Measurements from ENCODE around the gene GRAMD2B. TPM values are rescaled to one million over a fixed set of nuclear protein-coding genes. Genes with fewer than 3 reads are reported as not detected.

Gene GRAMD2B
- total RNA-seq, 1 donor from 2014 or later: 29.1 TPM

- peaks cover 9% of the 10 kb centered on the region for H3K79me2 ChIP-seq (ENCODE audit: insufficient read depth, low read length)
These were observed 20.2 kb downstream of the GRAMD2B start for GRCh38 chr5:126443374-126443851.

GRCh38 chr5:126444137-126444536, 20.9 kb downstream of the GRAMD2B start:
- Mint-ChIP-seq H3K27me3 (ENCODE audit: low read depth, unreplicated experiment) (no peaks in the 10 kb centered on the region), H3K36me3 (ENCODE audit: low read depth, unreplicated experiment) (peaks cover 20% of the 10 kb centered on the region), H3K4me1 (ENCODE audit: low read depth, unreplicated experiment) (peaks cover 33% of the 10 kb centered on the region), H3K4me3 (ENCODE audit: unreplicated experiment) (no peak overlapping the region), H3K27ac (ENCODE audit: unreplicated experiment) (no peak overlapping the region), H3K9me3 (ENCODE audit: unreplicated experiment) (peaks cover 3% of the 10 kb centered on the region)
- DNase-seq (ENCODE audit: low read depth): no peak
- Histone ChIP-seq H3K9me3 (ENCODE audit: insufficient read depth, low read depth, low read length) (no peaks in the 10 kb centered on the region), H4K20me1 (ENCODE audit: insufficient read depth, low read length) (no peaks in the 10 kb centered on the region), H3K4me3 (ENCODE audit: insufficient read depth, low read depth, low read length) (no peak overlapping the region), H2AFZ (ENCODE audit: low read depth, low read length) (no peak overlapping the region), H3K9ac (ENCODE audit: low read length) (no peak overlapping the region), H3K79me2 (ENCODE audit: insufficient read depth, low read length) (peaks cover 13% of the 10 kb centered on the region), H3K4me1 (ENCODE audit: insufficient read depth, low read length) (peaks cover 15% of the 10 kb centered on the region), H3K4me2 (ENCODE audit: low read length) (no peak overlapping the region), H3K36me3 (ENCODE audit: insufficient read depth, low read length) (no peaks in the 10 kb centered on the region), H3K27me3 (ENCODE audit: insufficient read depth, low read length) (no peaks in the 10 kb centered on the region), H3K27ac (ENCODE audit: low read depth, low read length) (no peak overlapping the region)
- no peak for TF ChIP-seq CTCF (IDR thresholded peaks at IDR 0.05; ENCODE audit: insufficient read depth, low read depth, low read length)
- no peak for TF ChIP-seq EZH2 (IDR thresholded peaks at IDR 0.05; ENCODE audit: insufficient read depth, low read length)
- FAIRE-seq: no peak

More at GRCh38 chr5:126443374-126443851, 20.2 kb downstream of the GRAMD2B start:
- Histone ChIP-seq H3K27me3 (ENCODE audit: insufficient read depth, low read length) (no peaks in the 10 kb centered on the region), H3K4me3 (ENCODE audit: insufficient read depth, low read depth, low read length) (no peak overlapping the region), H3K9me3 (ENCODE audit: insufficient read depth, low read depth, low read length) (no peaks in the 10 kb centered on the region), H2AFZ (ENCODE audit: low read depth, low read length) (no peak overlapping the region), H4K20me1 (ENCODE audit: insufficient read depth, low read length) (peaks cover 3% of the 10 kb centered on the region), H3K4me1 (ENCODE audit: insufficient read depth, low read length) (peaks cover 15% of the 10 kb centered on the region), H3K4me2 (ENCODE audit: low read length) (no peak overlapping the region), H3K9ac (ENCODE audit: low read length) (no peak overlapping the region), H3K36me3 (ENCODE audit: insufficient read depth, low read length) (peaks cover 4% of the 10 kb centered on the region), H3K27ac (ENCODE audit: low read depth, low read length) (no peak overlapping the region)
- no peak overlapping the region for H3K27ac Mint-ChIP-seq (ENCODE audit: unreplicated experiment)
- no peak for DNase-seq (ENCODE audit: low read depth)
- peaks cover 3% of the 10 kb centered on the region for H3K9me3 Mint-ChIP-seq (ENCODE audit: unreplicated experiment)
- TF ChIP-seq CTCF (IDR thresholded peaks at IDR 0.05; ENCODE audit: insufficient read depth, low read depth, low read length) (no peak), EZH2 (IDR thresholded peaks at IDR 0.05; ENCODE audit: insufficient read depth, low read length) (no peak)
- no peak for FAIRE-seq
- H3K4me1 Mint-ChIP-seq (ENCODE audit: low read depth, unreplicated experiment): peaks cover 39% of the 10 kb centered on the region
- peaks cover 27% of the 10 kb centered on the region for H3K36me3 Mint-ChIP-seq (ENCODE audit: low read depth, unreplicated experiment)
- no peaks in the 10 kb centered on the region for H3K27me3 Mint-ChIP-seq (ENCODE audit: low read depth, unreplicated experiment)
- no peak overlapping the region for H3K4me3 Mint-ChIP-seq (ENCODE audit: unreplicated experiment)

GRCh38 chr5:126445502-126446174, 22.4 kb downstream of the GRAMD2B start:
- Histone ChIP-seq H3K27me3 (ENCODE audit: insufficient read depth, low read length) (no peaks in the 10 kb centered on the region), H3K4me1 (ENCODE audit: insufficient read depth, low read length) (peaks cover 26% of the 10 kb centered on the region), H3K27ac (ENCODE audit: low read depth, low read length) (peak overlapping the region; percentile 38), H3K9me3 (ENCODE audit: insufficient read depth, low read depth, low read length) (no peaks in the 10 kb centered on the region), H3K36me3 (ENCODE audit: insufficient read depth, low read length) (no peaks in the 10 kb centered on the region), H4K20me1 (ENCODE audit: insufficient read depth, low read length) (no peaks in the 10 kb centered on the region), H3K4me3 (ENCODE audit: insufficient read depth, low read depth, low read length) (no peak overlapping the region), H3K9ac (ENCODE audit: low read length) (no peak overlapping the region), H3K79me2 (ENCODE audit: insufficient read depth, low read length) (peaks cover 13% of the 10 kb centered on the region), H3K4me2 (ENCODE audit: low read length) (peak overlapping the region; percentile 72), H2AFZ (ENCODE audit: low read depth, low read length) (no peak overlapping the region)
- H3K27me3 Mint-ChIP-seq (ENCODE audit: low read depth, unreplicated experiment): no peaks in the 10 kb centered on the region
- H3K9me3 Mint-ChIP-seq (ENCODE audit: unreplicated experiment): peaks cover 3% of the 10 kb centered on the region
- TF ChIP-seq CTCF (IDR thresholded peaks at IDR 0.05; ENCODE audit: insufficient read depth, low read depth, low read length): no peak
- TF ChIP-seq EZH2 (IDR thresholded peaks at IDR 0.05; ENCODE audit: insufficient read depth, low read length): no peak
- H3K4me1 Mint-ChIP-seq (ENCODE audit: low read depth, unreplicated experiment): peaks cover 44% of the 10 kb centered on the region
- DNase-seq (ENCODE audit: low read depth) (peak; percentile 50), FAIRE-seq (no peak)
- H3K27ac Mint-ChIP-seq (ENCODE audit: unreplicated experiment): peak overlapping the region; percentile 42
- H3K4me3 Mint-ChIP-seq (ENCODE audit: unreplicated experiment): no peak overlapping the region
- H3K36me3 Mint-ChIP-seq (ENCODE audit: low read depth, unreplicated experiment): peaks cover 16% of the 10 kb centered on the region
